Left colon (tissue), 2 donors: Measurements from ENCODE around the gene ACSF3. TPM values are rescaled to one million over a fixed set of nuclear protein-coding genes. Genes with fewer than 3 reads are reported as not detected.

Source experiments
- ATAC-seq: fragments of 200-7000 bp; cut with Tn5 transposase; one replicate; pipeline ENCODE4 v1.9.1; 2020; ENCODE audit warnings: mild to moderate bottlenecking, moderate library complexity
- DNase-seq, 2 donors: peaks; one replicate each; pipeline ENCODE4 v3.0.0-alpha.2; 2020
- intact Hi-C, 2 donors: fragments of 100-400 bp; cut with DNase I in 1 of 2; cut with micrococcal nuclease in 1 of 2; formaldehyde crosslinking; loops; one replicate each; pipeline versions ENCODE4 v1.11.2 to v1.14.0; 2022; cut with DNase I, micrococcal nuclease
- long read RNA-seq: library from polyadenylated mRNA; unstranded; transcript quantifications from one replicate; pipeline ENCODE4 v2.0.0, GENCODE V29; 2021
- total RNA-seq, 2 donors: library from RNA; stranded (reverse); fragmentation: NEBNext Ultra II Directional; extraction: Animal tissue kit (Norgen Biotek cat#: 25700); gene quantifications; one replicate each; pipeline ENCODE4 v1.2.1, GENCODE V29; 2021
- donor health status: DM: no; HTN: no; CAD: no.
- donor health status: DM: yes; HTN: yes; CAD: no.

ACSF3 gene
- 10 to 100 TPM; 55.6 to 62.9 TPM for total RNA-seq
- long read RNA-seq, full-length matches to known transcripts: 45 of 91 reads
- long read RNA-seq, partial matches to known transcripts: 25 of 91 reads
- long read RNA-seq, other reads (novel, unspliced or antisense): 21 of 91 reads

- peak in 1 of 2 donors; percentile 62 for DNase-seq
- ATAC-seq: peak; percentile 53
- intact Hi-C loops: no loop called here
These were observed at the start of gene ACSF3 for GRCh38 chr16:89093602-89094251. ACSF3 (plus strand) TSS chr16:89093852; CDS start chr16:89100682, 6,830 bp downstream.

GRCh38 chr16:89044418-89045180, 49.1 kb upstream of the ACSF3 start:
- no peak for ATAC-seq
- intact Hi-C loops: no loop called here
- DNase-seq: peak in 1 of 2 donors; percentile 2

DNA sequence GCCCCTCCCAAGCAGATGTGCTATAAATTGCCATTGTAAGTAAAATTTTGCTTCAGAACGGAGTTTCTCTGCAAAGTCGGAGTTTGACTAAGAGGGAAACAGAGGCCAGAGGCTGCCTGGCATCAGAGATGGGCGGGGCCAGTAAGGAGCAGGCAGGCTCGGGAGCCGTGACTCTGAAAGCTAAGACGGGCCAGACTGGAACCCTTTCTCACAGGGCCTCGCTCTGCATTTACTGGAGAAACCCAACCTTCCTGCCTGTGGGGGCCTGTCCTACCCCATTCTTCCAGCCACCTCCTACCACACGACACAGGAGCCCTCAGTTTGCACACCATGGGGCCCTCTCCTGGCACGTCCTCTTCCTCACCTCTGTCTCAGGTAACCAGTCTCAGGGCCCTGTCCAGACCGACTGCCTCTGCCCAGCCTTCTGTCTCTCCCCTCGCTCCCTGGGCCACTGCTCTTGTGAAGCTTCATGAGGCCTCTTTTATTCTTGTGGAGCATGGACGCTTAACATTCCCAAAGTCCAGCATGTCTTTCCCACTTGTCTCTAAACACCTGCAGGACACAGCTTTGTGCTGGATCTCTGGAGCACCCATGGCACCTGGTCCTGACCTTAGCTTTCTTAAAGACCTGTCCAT, 48.4 kb upstream of the ACSF3 start:
- no peak for DNase-seq
- ATAC-seq: no peak
- intact Hi-C loops: no loop called here

DNA sequence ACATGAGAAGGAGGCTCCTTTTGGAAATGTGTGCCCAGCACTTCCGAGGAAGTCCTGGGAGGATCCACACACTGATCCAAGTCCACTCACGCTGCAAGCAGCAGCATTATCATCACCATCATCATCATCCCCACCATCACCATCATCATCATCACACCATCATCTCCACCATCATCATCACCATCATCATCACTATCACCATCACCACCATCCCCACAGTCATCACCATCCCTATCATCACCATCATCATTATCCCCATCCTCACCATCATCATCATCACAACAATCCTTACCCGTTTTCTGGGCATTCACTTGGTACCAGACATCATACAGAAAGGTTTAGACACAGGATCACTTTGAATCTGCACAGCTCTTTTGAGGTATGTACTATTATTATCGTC, 47.8 kb upstream of the ACSF3 start:
- ATAC-seq (no peak), DNase-seq (no peak)
- intact Hi-C loops: no loop called here

DNA sequence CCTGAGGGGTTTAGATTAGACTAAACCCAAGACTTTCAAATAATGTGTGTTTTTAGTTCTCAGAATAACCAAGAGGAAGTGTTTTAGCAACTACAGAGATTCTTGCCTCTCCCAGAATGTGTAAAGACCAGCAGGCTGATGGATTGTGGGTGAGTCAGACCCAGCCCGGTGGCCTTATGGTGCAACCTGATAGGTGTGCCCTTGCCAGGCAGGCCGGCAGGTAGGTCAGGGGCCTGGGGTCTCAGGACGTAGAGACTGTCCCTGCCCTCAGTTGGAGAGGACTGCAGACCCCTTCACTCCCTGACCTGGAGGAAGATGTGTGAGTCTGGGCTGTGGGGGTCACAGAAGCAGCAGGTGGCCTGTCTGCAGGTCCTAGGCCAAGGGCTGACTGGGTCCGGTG, 47.2 kb upstream of the ACSF3 start:
- intact Hi-C loops: no loop called here
- no peak for DNase-seq
- ATAC-seq: no peak

DNA sequence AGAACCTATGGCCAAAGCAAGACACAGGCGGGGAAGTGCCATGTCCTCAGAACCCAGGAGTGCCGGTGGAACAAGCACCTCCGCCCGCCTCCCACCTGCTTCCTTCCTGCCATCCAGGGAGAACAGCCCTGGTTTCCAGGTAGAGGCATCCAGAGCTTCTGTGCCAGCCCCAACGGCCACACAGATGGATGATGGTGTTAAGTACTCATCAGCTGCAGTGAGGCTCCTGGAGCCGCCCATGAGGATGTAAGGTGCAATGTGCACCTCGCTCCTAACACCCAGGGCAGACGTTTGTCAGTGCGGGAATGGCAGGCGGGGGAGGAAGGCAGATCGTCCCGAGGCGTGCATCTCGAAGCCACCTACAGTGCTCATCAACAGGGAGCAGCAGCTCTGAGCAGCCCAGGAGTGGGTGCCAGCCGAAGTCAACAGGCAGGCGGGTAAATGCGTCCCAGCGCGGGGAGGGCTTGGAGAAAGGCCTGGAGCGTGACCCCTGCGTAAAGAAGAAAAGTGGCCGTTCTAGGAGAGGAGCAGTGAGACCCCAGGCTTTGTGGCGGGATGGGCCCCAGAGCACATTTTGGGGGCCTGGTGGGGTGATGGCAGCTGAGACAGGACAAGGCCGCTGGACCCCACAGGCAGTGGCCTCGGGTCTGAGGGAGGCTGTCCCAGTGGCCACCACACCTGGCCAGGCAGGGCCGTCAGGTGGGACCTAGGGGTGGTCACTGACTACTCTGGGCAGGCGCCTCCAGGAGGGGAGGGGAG, 46.1 kb upstream of the ACSF3 start:
- intact Hi-C loops: no loop called here
- ATAC-seq: no peak
- DNase-seq: peak in 1 of 2 donors; percentile 3

GRCh38 chr16:89048090-89048725, 45.4 kb upstream of the ACSF3 start:
- intact Hi-C loops: no loop called here
- ATAC-seq (no peak), DNase-seq (peak in 1 of 2 donors; percentile 6)

DNA sequence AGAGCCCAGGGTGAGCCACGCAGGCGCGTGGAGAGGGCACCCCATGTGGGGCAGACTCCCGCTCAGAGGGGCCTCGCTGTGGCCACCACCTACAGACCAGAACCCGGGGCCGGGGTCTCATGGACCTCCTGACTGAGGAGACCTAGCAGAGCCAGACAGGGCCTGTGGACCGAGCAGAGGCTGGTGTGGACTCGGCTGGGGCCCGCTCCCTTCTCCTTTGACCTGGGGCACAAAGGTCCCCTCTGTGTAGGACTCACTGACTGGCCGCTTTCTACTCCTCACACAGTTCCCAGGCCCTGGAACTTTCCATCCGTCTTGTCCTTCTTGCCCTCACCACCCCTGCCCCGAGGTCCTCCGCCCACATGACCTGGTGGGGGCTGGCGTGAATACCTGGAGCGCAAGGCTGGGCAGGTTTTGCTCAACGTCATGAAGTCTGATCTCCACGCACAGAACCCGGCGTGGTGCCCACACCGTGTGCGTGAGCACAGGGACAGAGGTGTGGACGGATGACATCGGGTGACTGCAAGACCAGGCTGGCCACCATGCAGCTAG, 44.7 kb upstream of the ACSF3 start:
- DNase-seq (peak in 1 of 2 donors; percentile 6), ATAC-seq (no peak)
- intact Hi-C loops: no loop called here

DNA sequence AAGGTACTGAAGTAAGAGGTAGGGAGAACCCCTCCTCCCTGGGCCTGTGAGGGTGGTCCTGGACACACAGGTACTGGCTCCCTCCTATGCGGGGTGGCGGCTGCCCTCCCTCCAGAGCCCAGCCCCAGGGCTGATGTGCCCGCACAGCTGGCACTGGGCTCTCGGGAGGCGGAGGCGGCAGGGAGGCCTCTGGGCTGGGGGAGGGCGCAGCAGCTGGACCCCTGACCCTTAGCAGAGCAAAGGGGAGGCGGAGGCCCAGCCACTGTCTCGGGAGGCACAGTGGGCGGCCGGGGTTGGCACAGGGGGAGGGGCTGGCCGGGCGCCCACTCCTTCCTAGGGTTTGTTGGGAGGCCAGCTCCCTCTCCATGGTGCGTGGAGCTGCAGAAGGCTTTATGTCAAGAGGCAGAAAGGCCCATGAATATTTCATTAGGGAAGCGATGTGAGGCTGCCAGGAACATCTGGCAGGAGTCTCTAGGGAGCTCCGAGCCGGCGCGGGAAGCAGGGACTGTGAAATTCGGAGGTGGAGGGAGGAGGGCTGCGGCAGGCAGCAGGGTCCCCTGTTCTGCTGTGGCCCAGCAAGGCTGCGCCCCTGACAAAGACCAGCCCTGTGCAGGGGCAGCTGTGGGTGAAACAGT, 44.1 kb upstream of the ACSF3 start:
- intact Hi-C loops: no loop called here
- peak in 1 of 2 donors; percentile 1 for DNase-seq

GRCh38 chr16:89050119-89050867, 43.4 kb upstream of the ACSF3 start:
- ATAC-seq: no peak
- no peak for DNase-seq
- intact Hi-C loops: no loop called here

More for the DNA sequence above, 44.1 kb upstream of the ACSF3 start:
- ATAC-seq: no peak

DNA sequence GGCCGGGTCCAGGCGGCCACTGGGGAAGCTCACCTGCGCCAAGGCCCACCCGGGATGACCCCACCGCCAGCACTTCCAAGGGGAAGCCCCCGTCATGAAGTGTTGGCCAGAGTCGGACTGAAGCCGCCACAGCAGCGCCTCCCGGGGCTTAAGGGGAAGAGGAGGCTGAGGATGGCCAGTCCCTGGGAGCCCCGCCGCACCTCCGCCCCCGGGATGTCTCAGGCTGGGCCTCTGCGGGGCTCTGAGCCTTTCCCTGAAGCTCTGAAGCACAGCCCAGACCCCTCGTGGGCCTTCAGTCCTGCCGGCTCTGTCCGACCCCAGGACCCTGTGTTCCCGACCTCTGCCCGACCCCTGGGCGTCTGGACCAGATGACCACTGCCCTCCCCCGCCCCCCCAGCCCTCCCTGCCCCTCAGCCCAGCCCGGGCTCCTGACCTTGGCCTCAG, 42.8 kb upstream of the ACSF3 start:
- DNase-seq: no peak
- intact Hi-C loops: no loop called here
- no peak for ATAC-seq

- DNase-seq (peak in 1 of 2 donors; percentile 23), ATAC-seq (no peak)
- intact Hi-C loops: no loop called here
These were observed 42.0 kb upstream of the ACSF3 start for GRCh38 chr16:89051521-89052166.

- intact Hi-C loops: no loop called here
- peak in 1 of 2 donors; percentile 66 for DNase-seq
- peak; percentile 54 for ATAC-seq
These were observed 41.3 kb upstream of the ACSF3 start for GRCh38 chr16:89052191-89052889.

DNA sequence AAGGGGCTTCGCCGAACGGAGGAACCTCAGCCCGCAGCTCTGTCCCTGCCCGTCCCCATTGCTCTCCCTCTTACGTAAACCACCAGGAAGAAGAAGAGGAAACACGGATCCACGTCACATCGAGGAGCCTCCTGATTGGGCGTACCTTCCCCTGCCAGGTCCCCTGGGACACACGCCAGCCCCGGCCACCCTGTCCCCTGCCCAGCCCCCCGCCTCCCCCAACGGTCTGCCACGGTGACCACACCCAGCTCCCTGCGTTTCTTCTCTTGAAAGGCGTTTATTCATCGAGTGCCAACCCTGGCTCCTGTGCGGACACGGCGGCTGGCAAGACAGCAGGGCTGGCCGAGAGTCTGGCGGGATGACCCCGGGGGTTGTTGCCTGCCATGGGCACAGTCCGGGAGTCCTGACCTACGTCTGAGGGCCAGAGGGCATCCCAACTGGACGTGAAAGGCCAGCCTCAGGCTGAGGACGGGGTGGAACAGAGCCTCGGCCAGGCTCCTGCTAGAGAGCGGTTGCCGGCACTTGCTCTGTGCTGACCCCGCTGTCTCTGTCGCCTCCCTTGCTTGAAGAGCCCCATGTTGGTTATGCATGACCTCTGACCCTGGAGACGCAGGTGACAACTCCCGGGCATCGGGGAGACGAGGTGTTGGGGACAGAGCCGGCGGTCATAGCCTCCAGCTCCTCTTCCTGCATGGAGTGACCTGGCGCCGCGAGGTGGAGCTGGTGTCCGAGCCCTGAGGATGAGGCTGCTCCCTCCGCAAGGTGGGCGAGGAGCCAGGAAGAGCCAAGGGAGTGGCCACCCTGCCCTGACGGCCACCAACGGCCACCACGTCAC, 40.5 kb upstream of the ACSF3 start:
- intact Hi-C loops: no loop called here

GRCh38 chr16:89053725-89054029, 40.0 kb upstream of the ACSF3 start:
- intact Hi-C loops: no loop called here
- DNase-seq: no peak
- ATAC-seq: no peak

More for the DNA sequence above, 40.5 kb upstream of the ACSF3 start:
- ATAC-seq (peak; percentile 83), DNase-seq (peak; percentile 88 to 89)
